ENCODE results near the gene ALG12.

DNA sequence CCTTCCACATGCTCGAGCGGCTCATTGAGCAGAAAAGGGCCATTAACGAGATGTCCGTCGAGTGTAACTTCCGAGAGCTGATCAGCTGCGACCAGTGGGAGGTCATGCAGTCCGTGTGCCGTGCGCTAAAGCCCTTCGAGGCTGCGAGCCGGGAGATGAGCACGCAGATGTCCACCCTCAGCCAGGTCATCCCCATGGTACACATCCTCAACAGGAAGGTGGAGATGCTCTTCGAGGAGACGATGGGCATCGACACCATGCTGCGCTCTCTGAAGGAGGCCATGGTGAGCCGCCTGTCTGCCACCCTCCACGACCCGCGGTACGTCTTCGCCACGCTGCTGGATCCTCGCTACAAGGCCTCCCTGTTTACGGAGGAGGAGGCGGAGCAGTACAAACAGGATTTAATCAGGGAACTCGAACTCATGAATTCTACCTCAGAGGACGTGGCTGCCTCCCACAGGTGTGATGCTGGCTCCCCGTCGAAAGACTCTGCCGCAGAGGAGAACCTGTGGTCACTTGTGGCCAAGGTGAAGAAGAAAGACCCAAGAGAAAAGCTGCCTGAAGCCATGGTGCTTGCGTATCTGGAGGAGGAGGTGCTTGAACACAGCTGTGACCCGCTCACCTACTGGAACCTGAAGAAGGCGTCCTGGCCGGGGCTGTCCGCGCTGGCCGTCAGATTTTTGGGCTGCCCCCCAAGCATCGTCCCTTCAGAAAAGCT is 31.7 kb downstream of the ALG12 start:
- TF ChIP-seq TAF1 (IDR thresholded peaks at IDR 0.05; ENCODE audit: borderline replicate concordance, low read depth, low read length) (no peak), POLR2AphosphoS5 (IDR thresholded peaks at IDR 0.05; ENCODE audit: low read depth, low read length) (no peak), POLR2A (IDR thresholded peaks at IDR 0.05; ENCODE audit: low read depth, low read length) (no peak)
